ENCODE data around the gene TRIM40. TPM values are rescaled to one million over a fixed set of nuclear protein-coding genes. Genes with fewer than 3 reads are reported as not detected.

The TRIM40 gene
- polyA plus RNA-seq, 2 of the 4 experiments (the other 2 are of a cell fraction) = 0.05 TPM

GRCh38 chr6:30104661-30105060 lies 31.3 kb upstream of the TRIM40 start:
- H3K27ac ChIP-seq = no peak overlapping the region
- ATAC-seq (no peak), FAIRE-seq (no peak), DNase-seq (ENCODE audit: low read depth in 1 of 2, low spot score in 1 of 2) (no peak)
- WGBS (ENCODE audit: missing lambda C conversion rate) = 86% methylated on average over 2 of the region's 2 CpGs
- H3K4me2 ChIP-seq = no peak overlapping the region
- H3K9me3 ChIP-seq = no peaks in the 10 kb centered on the region
- H3K4me3 ChIP-seq = no peak overlapping the region
- peaks cover 21% of the 10 kb centered on the region for H3K4me1 ChIP-seq
- TF ChIP-seq EP300 (IDR thresholded peaks at IDR 0.05) (no peak), KDM1A (IDR thresholded peaks at IDR 0.05; ENCODE audit: low read depth) (no peak), POLR2A (IDR thresholded peaks at IDR 0.05; ENCODE audit: low read length) (no peak), NFE2L2 (conservative IDR thresholded peaks at IDR 0.05; ENCODE audit: low read length) (no peak), NPAS2 (CRISPR knock-in tag; IDR thresholded peaks at IDR 0.05; ENCODE audit: borderline replicate concordance) (no peak), PHF8 (IDR thresholded peaks at IDR 0.05; ENCODE audit: borderline replicate concordance, low read depth) (no peak), RNF2 (IDR thresholded peaks at IDR 0.05; ENCODE audit: borderline replicate concordance, low read depth) (no peak), MAX (IDR thresholded peaks at IDR 0.05) (no peak), ZNF302 (CRISPR knock-in tag; IDR thresholded peaks at IDR 0.05) (no peak), FOSB (CRISPR knock-in tag; IDR thresholded peaks at IDR 0.05) (no peak), ATOH8 (CRISPR knock-in tag; IDR thresholded peaks at IDR 0.05; ENCODE audit: low read depth) (no peak), MAFK (IDR thresholded peaks at IDR 0.05; ENCODE audit: partially characterized antibody) (no peak), ELK1 (IDR thresholded peaks at IDR 0.05; ENCODE audit: low read depth, low read length) (no peak), USF2 (IDR thresholded peaks at IDR 0.05) (no peak)
- ChIA-PET CTCF (interaction anchor here (1.0 to 16.7 kb wide), 7 partner anchors 13 to 70 kb away, joined by 3 to 353 read pairs (median 16); partner anchors contain the start of genes RNF39 and TRIM40), POLR2A (interaction anchor here (0.6 kb wide), 1 partner anchor 28 kb away, joined by 3 read pairs; no protein-coding TSS in a partner anchor)

- POLR2A ChIA-PET = no interaction called here
- H3K4me2 ChIP-seq = peak overlapping the region; percentile 79; the same call in 1 of the 3 replicates
- CTCF ChIA-PET = interaction anchor here (0.6 to 16.7 kb wide), 4 partner anchors 9 to 159 kb away, joined by 3 to 353 read pairs (median 12); partner anchors contain the start of gene TRIM40
- DNase-seq (ENCODE audit: low read depth in 1 of 2, low spot score in 1 of 2) (no peak), FAIRE-seq (no peak), ATAC-seq (no peak)
- H3K27ac ChIP-seq = no peak overlapping the region; a peak in 2 of 6 replicates
- H3K9me3 ChIP-seq = no peaks in the 10 kb centered on the region
- 87% methylated on average over 27 of the region's 27 CpGs for WGBS (ENCODE audit: missing lambda C conversion rate)
- H3K4me3 ChIP-seq = no peak overlapping the region
- peaks cover 35% of the 10 kb centered on the region for H3K4me1 ChIP-seq
- no peak for TF ChIP-seq MAFK (IDR thresholded peaks at IDR 0.05; ENCODE audit: partially characterized antibody)
- no peak for TF ChIP-seq FOXS1 (CRISPR knock-in tag; IDR thresholded peaks at IDR 0.05)
- TF ChIP-seq CHD2 (IDR thresholded peaks at IDR 0.05; ENCODE audit: low read length, partially characterized antibody) = no peak
- no peak for TF ChIP-seq ZC3H11A (IDR thresholded peaks at IDR 0.05)
- TF ChIP-seq NFE2L2 (conservative IDR thresholded peaks at IDR 0.05; ENCODE audit: low read length) = no peak
- no peak for TF ChIP-seq GATA3 (IDR thresholded peaks at IDR 0.05; ENCODE audit: borderline replicate concordance)
- no peak for TF ChIP-seq KDM5A (IDR thresholded peaks at IDR 0.05)
- no peak for TF ChIP-seq RFX5 (IDR thresholded peaks at IDR 0.05)
- TF ChIP-seq PHF8 (IDR thresholded peaks at IDR 0.05; ENCODE audit: borderline replicate concordance, low read depth) = no peak
These were observed 24.6 kb upstream of the TRIM40 start for GRCh38 chr6:30111266-30111856.

Data from A549 (cell line).